NT2/D1 (cell line): ENCODE measurements around the gene PPP1R15A.
"Not testable (repeated sequence)": the region's sequence is repeated elsewhere in the genome, so short reads cannot be mapped to it uniquely, and the experiment has no call there.

Experiments
- DNase-seq: peaks from one replicate; pipeline ENCODE4 v3.0.0-alpha.2; 2011; ENCODE audit warnings: low read depth, low spot score
- H3K27me3 ChIP-seq: 2 replicates; pipeline ENCODE4 v1.6.0; 2011; ENCODE audit warnings: mild to moderate bottlenecking; ENCODE audit not compliant: insufficient read length, insufficient read depth
- H3K36me3 ChIP-seq: 2 replicates; pipeline ENCODE4 v1.6.1; 2011; ENCODE audit warnings: mild to moderate bottlenecking, low read length, mixed read lengths; ENCODE audit not compliant: insufficient read depth, insufficient read length
- H3K4me1 ChIP-seq: 2 replicates; pipeline ENCODE4 v1.5.1; 2011; ENCODE audit not compliant: insufficient read depth, insufficient read length
- H3K4me3 ChIP-seq: 2 replicates; pipeline ENCODE4 v1.5.1; 2011; ENCODE audit warnings: low read depth; ENCODE audit not compliant: insufficient read length
- H3K9ac ChIP-seq: 2 replicates; pipeline ENCODE4 v1.6.0; 2011; ENCODE audit warnings: low read depth; ENCODE audit not compliant: insufficient read length
- H3K9me3 ChIP-seq: 2 replicates; pipeline ENCODE4 v1.5.1; 2011; ENCODE audit warnings: mild to moderate bottlenecking, low read length; ENCODE audit not compliant: insufficient read depth
- SUZ12 ChIP-seq: IDR thresholded peaks from 2 replicates; pipeline ENCODE4 v1.6.1; 2011; ENCODE audit not compliant: insufficient read length, insufficient read depth; ENCODE audit errors: extremely low read depth
- YY1 ChIP-seq: IDR thresholded peaks from 2 replicates; pipeline ENCODE4 v1.6.1; 2011; ENCODE audit not compliant: insufficient read length, insufficient read depth
- ZNF274 ChIP-seq: IDR thresholded peaks from 2 replicates; pipeline ENCODE4 v1.6.1; 2011; ENCODE audit warnings: mild to moderate bottlenecking, low read depth, low read length

The PPP1R15A gene

GRCh38 chr19:48861313-48861712 is 10.9 kb upstream of the PPP1R15A start:
- no peaks in the 10 kb centered on the region for H3K9me3 ChIP-seq
- H3K27me3 ChIP-seq = no peaks in the 10 kb centered on the region
- no peak overlapping the region for H3K9ac ChIP-seq
- no peak for DNase-seq
- no peak overlapping the region for H3K4me3 ChIP-seq
- peaks cover 3% of the 10 kb centered on the region for H3K4me1 ChIP-seq
- H3K36me3 ChIP-seq = no peaks in the 10 kb centered on the region
- no peak for TF ChIP-seq SUZ12
- no peak for TF ChIP-seq YY1
- TF ChIP-seq ZNF274 = no peak

GRCh38 chr19:48862827-48863226 is 9.4 kb upstream of the PPP1R15A start:
- H3K27me3 ChIP-seq = no peaks in the 10 kb centered on the region
- H3K36me3 ChIP-seq = no peaks in the 10 kb centered on the region
- H3K9ac ChIP-seq = no peak overlapping the region
- H3K9me3 ChIP-seq = no peaks in the 10 kb centered on the region
- no peak for DNase-seq
- no peak overlapping the region for H3K4me3 ChIP-seq
- peaks cover 7% of the 10 kb centered on the region for H3K4me1 ChIP-seq
- TF ChIP-seq YY1 (no peak), ZNF274 (no peak), SUZ12 (no peak)

GRCh38 chr19:48866692-48867091 is 5.5 kb upstream of the PPP1R15A start:
- no peak for DNase-seq
- Histone ChIP-seq H3K9ac (no peak overlapping the region), H3K27me3 (no peaks in the 10 kb centered on the region), H3K36me3 (no peaks in the 10 kb centered on the region), H3K9me3 (no peaks in the 10 kb centered on the region), H3K4me3 (no peak overlapping the region), H3K4me1 (peaks cover 4% of the 10 kb centered on the region)
- TF ChIP-seq SUZ12 (no peak), YY1 (no peak), ZNF274 (no peak)

GRCh38 chr19:48867123-48867745 is 5.0 kb upstream of the PPP1R15A start:
- no peaks in the 10 kb centered on the region for H3K9me3 ChIP-seq
- no peaks in the 10 kb centered on the region for H3K27me3 ChIP-seq
- peak overlapping the region; percentile 42 for H3K9ac ChIP-seq
- no peak for TF ChIP-seq YY1
- TF ChIP-seq SUZ12 = no peak
- TF ChIP-seq ZNF274 = no peak
- H3K4me3 ChIP-seq = no peak overlapping the region
- H3K36me3 ChIP-seq = no peaks in the 10 kb centered on the region
- DNase-seq = no peak
- peaks cover 4% of the 10 kb centered on the region for H3K4me1 ChIP-seq

GRCh38 chr19:48867746-48868113 is 4.5 kb upstream of the PPP1R15A start:
- peak overlapping the region; percentile 42 for H3K9ac ChIP-seq
- no peaks in the 10 kb centered on the region for H3K9me3 ChIP-seq
- DNase-seq = no peak
- no peaks in the 10 kb centered on the region for H3K27me3 ChIP-seq
- TF ChIP-seq ZNF274 (no peak), SUZ12 (no peak), YY1 (no peak)
- peaks cover 4% of the 10 kb centered on the region for H3K4me1 ChIP-seq
- peak overlapping the region; percentile 1 for H3K4me3 ChIP-seq
- H3K36me3 ChIP-seq = no peaks in the 10 kb centered on the region

- peak within 1 kb of the TSS; percentile 42 for H3K9ac ChIP-seq
- TF ChIP-seq SUZ12 (no peak), YY1 (no peak), ZNF274 (no peak)
- DNase-seq = no peak
- peaks cover 3% of the 10 kb centered on the region for H3K36me3 ChIP-seq
- H3K27me3 ChIP-seq = no peaks in the 10 kb centered on the region
- peaks cover 4% of the 10 kb centered on the region for H3K4me1 ChIP-seq
- H3K9me3 ChIP-seq = no peaks in the 10 kb centered on the region
- H3K4me3 ChIP-seq = peak within 1 kb of the TSS; percentile 1
These were observed 3.9 kb upstream of the PPP1R15A start, which contains the start of gene PLEKHA4 for GRCh38 chr19:48868114-48868886. Gene PLEKHA4, minus strand, starts transcription at chr19:48868617. Its CDS starts 997 bp downstream, at chr19:48867620.

GRCh38 chr19:48870048-48870447 is 2.2 kb upstream of the PPP1R15A start:
- no peak overlapping the region for H3K4me3 ChIP-seq
- no peaks in the 10 kb centered on the region for H3K9me3 ChIP-seq
- peaks cover 16% of the 10 kb centered on the region for H3K36me3 ChIP-seq
- no peaks in the 10 kb centered on the region for H3K27me3 ChIP-seq
- H3K4me1 ChIP-seq = peaks cover 4% of the 10 kb centered on the region
- TF ChIP-seq YY1 (no peak), SUZ12 (no peak), ZNF274 (no peak)
- H3K9ac ChIP-seq = no peak overlapping the region
- no peak for DNase-seq

GRCh38 chr19:48871471-48872181 is 595 bp upstream of the PPP1R15A start:
- not testable (repeated sequence) for H3K4me3 ChIP-seq, H3K4me1 ChIP-seq, DNase-seq, H3K9me3 ChIP-seq, H3K27me3 ChIP-seq, H3K9ac ChIP-seq
- H3K36me3 ChIP-seq = peaks cover 20% of the 10 kb centered on the region
